Upper lobe of left lung (tissue), 4 donors: ENCODE data around the gene RAPGEF5.

Experiments
- POLR2A ChIP-seq, 4 donors: fragments of 450-650 bp; IDR thresholded peaks; one replicate each; pipeline ENCODE4 v1.5.1; 2016 to 2017; ENCODE audit warnings: antibody characterized with exemption in 4 of 4, mild to moderate bottlenecking in 2 of 4
- POLR2AphosphoS5 ChIP-seq, 2 donors: sonication (generic); formaldehyde crosslinking; IDR thresholded peaks; one replicate each; pipeline ENCODE4 v1.5.1; 2017; ENCODE audit warnings: antibody characterized with exemption in 2 of 2

- TF ChIP-seq POLR2A (IDR thresholded peaks at IDR 0.05) (no peak), POLR2AphosphoS5 (IDR thresholded peaks at IDR 0.05) (no peak)
Measured at GRCh38 chr7:22406715-22407114, 49.8 kb upstream of the RAPGEF5 start.
